Cardiac septum (tissue), 1 donor: ENCODE data around the gene NT5DC2. TPM values are rescaled to one million over a fixed set of nuclear protein-coding genes. Genes with fewer than 3 reads are reported as not detected.

ENCODE experiments used
- DNase-seq: peaks from one replicate; pipeline ENCODE4 v3.0.0-alpha.2; 2020; ENCODE audit warnings: low spot score
- intact Hi-C: fragments of 100-400 bp; cut with DNase I; formaldehyde crosslinking; loops from one replicate; pipeline ENCODE4 v1.14.0; 2022
- total RNA-seq: library from RNA; stranded (reverse); fragmentation: NEBNext Ultra II Directional; extraction: Animal tissue kit (Norgen Biotek cat#: 25700); gene quantifications from one replicate; pipeline ENCODE4 v1.2.1, GENCODE V29; 2021
- donor health status: DM: no; HTN: no; CAD: no.

The NT5DC2 gene
- total RNA-seq, 1 donor from 2014 or later = 58.2 TPM

GRCh38 chr3:52495777-52496602 is 37.7 kb downstream of the NT5DC2 start:
- intact Hi-C loops = no loop called here
- DNase-seq = no peak

GRCh38 chr3:52494886-52495495 is 38.7 kb downstream of the NT5DC2 start, which contains the start of gene STAB1:
TSS of gene STAB1 (plus strand) at chr3:52495338. CDS start at chr3:52495414, 76 bp downstream.
- peak; percentile 82 for DNase-seq
- intact Hi-C loops = no loop called here

GRCh38 chr3:52494445-52494844 is 39.2 kb downstream of the NT5DC2 start:
- DNase-seq = no peak
- intact Hi-C loops = no loop called here

GRCh38 chr3:52493232-52494017 is 40.2 kb downstream of the NT5DC2 start:
- intact Hi-C loops = no loop called here
- no peak for DNase-seq

- intact Hi-C loops = no loop called here
Observed at GRCh38 chr3:52492059-52492458, 41.6 kb downstream of the NT5DC2 start.

GRCh38 chr3:52490939-52491526 is 42.6 kb downstream of the NT5DC2 start:
- DNase-seq = peak; percentile 85
- intact Hi-C loops = no loop called here

More at GRCh38 chr3:52492059-52492458, 41.6 kb downstream of the NT5DC2 start:
- DNase-seq = no peak

- intact Hi-C loops = no loop called here
- no peak for DNase-seq
Observed at GRCh38 chr3:52490035-52490938, 43.4 kb downstream of the NT5DC2 start.

GRCh38 chr3:52489453-52489852 is 44.2 kb downstream of the NT5DC2 start:
- intact Hi-C loops = no loop called here
- DNase-seq = no peak

- intact Hi-C loops = no loop called here
- DNase-seq = no peak
Observed at GRCh38 chr3:52488746-52489145, 44.9 kb downstream of the NT5DC2 start.

- DNase-seq = no peak
- intact Hi-C loops = no loop called here
Observed at GRCh38 chr3:52487788-52488691, 45.6 kb downstream of the NT5DC2 start.

GRCh38 chr3:52487050-52487787 is 46.4 kb downstream of the NT5DC2 start:
- intact Hi-C loops = no loop called here
- DNase-seq = no peak

GRCh38 chr3:52484680-52485461 is 48.8 kb downstream of the NT5DC2 start:
- intact Hi-C loops = no loop called here
- DNase-seq = no peak

- no peak for DNase-seq
- intact Hi-C loops = loop anchor here (2.0 kb wide), 1 partner anchor 47 kb away; no protein-coding TSS in a partner anchor
Observed at GRCh38 chr3:52483577-52484381, 49.9 kb downstream of the NT5DC2 start.

- intact Hi-C loops = loop anchor here (2.0 kb wide), 1 partner anchor 48 kb away; no protein-coding TSS in a partner anchor
Observed at GRCh38 chr3:52483081-52483480, 50.6 kb downstream of the NT5DC2 start.

GRCh38 chr3:52481819-52482521 is 51.7 kb downstream of the NT5DC2 start:
- no peak for DNase-seq
- intact Hi-C loops = loop anchor here (2.0 kb wide), 1 partner anchor 49 kb away; no protein-coding TSS in a partner anchor

More at GRCh38 chr3:52483081-52483480, 50.6 kb downstream of the NT5DC2 start:
- DNase-seq = no peak
